Measurements from ENCODE around the gene CIAO3.

CIAO3 gene

DNA sequence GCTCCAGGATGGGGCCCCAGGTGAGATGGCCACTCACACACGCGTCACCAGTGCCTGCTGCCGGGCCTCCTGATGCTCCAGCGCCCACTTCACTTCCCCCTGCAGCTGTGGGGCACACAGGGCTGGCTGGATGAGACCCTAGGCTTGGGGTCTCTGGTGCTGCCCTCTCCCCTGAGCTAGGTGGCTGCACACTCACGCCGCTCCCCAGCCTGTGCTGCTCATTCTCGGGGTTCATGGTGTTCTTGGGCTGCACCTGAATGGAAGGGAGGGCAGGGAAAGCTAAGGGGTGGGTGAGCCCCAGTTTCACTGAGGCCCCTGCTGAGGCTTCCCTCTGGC is 15.8 kb downstream of the CIAO3 start:
- no peak for FAIRE-seq
- no peak for DNase-seq (ENCODE audit: insufficient read length, low spot score)

DNA sequence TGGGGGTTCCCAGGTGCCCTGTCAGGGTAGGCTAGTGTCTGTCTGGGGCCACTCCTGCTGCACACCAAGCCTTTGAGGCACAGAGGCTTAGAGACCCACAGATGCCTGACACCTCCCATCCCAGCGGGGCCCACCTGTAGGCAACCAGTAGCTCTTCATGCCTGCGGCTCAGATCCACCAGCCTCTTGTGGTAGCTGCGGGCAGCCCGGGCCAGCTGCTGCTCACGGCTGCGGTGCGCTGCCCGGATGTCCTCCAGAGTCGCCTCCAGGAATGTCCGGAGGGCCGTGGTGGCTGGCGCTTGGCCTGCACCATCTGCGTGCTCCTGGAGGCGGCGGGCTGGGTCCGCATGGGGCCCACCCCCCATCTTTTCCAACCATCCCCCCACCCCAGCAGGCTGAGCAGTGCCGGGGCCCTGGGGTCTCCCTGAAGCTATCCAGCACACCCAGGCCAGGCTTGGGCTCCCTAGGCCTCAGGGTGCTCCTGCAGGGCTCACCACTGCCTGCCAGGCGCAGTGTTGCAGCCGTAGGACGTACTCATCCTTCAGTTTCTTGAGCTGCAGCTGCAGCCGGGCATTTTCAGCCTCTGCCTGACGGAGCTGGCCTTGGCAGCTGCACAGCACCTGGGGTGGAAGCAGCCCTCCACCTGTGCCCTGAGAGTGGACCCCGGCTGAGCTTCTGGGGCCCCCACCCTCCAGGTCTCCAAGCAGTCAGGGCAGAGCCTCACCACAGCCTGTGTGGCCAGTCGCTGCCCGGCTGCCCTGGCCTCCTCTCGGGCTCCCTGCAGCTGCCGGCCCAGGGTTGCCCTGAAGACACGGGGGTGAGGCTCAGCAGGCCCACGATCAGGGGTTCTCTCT is 16.4 kb downstream of the CIAO3 start:
- FAIRE-seq, result no peak
- no peak for DNase-seq (ENCODE audit: insufficient read length, low spot score)

DNA sequence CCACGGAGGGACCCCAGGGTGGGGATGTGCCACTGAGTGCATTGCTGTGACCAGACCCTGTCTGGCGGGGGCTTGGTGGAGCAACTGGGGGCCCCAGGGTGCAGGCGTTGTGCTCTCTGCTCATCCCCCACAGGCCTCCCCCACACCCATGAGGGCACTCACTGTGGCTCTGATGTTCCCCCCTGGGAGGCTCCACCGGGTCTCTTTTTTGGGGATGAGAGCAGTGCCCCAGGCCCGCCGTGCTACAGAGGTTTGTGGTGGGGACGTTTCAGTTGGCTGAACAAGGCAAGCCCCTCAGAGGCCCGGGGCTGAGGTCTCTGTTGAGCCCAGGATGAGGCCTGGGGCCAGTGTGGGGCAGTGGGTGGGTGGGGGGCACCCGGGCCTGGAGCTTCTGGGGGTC is 17.1 kb downstream of the CIAO3 start:
- FAIRE-seq, result no peak
- DNase-seq (ENCODE audit: insufficient read length, low spot score), result no peak

DNA sequence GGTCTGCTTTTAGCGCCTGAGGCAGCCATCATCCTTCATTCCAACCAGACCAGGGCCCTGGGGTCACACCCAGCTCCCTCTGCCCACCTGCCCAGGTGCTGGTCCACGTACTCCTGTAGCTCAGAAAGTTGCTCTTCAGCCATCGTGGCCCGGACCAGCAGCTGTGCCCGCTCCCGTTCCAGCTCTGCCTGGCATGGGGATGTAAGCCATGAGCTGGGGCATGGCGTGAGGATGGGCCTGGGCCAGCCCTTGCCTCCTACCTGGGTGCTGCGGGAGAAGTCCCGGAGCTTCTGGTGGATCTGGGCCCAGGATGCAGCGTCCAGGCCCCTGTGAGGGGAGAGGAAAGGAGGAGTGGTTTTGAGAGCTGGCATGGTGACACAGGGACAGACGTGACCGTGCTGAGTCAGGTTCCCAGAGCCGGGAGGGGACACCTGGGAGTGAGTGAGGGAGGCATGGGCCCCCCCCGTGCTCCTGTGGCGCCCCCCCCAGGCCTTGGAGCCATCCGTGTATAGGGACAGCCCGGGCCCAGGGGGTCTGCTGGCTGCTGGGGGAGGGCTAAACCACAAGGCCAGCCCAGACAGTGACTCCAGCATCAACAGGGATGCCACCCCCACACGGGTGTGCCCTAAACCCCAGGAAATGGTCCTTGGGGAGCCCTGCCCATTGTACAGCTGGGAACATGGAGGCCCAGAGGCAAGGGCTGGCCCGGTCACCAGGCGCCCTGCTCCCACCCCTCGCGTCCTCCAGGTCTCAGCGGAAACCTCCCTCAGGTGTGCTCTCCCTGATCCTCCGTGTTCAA is 17.8 kb downstream of the CIAO3 start:
- FAIRE-seq (no peak), DNase-seq (ENCODE audit: insufficient read length, low spot score) (no peak)

DNA sequence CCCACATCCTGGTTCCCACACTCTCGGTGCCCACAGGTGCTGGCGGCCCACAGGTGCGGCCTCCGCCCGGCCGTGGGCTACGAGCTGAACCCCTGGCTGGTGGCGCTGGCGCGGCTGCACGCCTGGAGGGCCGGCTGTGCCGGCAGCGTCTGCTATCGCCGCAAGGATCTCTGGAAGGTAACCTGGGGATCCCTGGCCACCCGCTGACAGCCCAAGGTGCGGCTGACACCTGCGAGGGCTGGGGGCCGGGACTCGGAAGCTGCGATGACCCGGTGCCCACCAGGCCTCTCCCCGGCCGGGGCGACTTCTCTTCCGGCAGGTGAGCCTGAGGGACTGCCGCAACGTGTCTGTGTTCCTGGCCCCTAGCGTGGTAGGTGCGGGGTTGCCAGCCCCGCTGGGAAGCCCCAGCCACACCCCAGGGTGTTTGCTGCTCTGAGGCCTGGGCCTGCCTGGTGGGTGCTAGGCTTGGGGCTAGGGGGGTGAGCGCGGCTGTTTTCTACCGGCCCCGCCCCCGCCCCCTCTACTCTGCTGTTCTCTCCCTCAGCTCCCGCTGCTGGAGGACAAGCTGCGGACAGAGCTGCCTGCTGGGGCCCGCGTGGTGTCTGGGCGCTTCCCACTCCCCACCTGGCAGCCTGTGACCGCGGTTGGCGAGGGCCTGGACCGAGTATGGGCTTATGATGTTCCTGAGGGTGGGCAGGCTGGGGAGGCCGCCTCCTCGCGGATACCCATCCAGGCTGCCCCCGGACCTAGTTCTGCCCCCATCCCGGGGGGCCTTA is 18.8 kb downstream of the CIAO3 start:
- no peak for DNase-seq (ENCODE audit: insufficient read length, low spot score)
- FAIRE-seq, result no peak

DNA sequence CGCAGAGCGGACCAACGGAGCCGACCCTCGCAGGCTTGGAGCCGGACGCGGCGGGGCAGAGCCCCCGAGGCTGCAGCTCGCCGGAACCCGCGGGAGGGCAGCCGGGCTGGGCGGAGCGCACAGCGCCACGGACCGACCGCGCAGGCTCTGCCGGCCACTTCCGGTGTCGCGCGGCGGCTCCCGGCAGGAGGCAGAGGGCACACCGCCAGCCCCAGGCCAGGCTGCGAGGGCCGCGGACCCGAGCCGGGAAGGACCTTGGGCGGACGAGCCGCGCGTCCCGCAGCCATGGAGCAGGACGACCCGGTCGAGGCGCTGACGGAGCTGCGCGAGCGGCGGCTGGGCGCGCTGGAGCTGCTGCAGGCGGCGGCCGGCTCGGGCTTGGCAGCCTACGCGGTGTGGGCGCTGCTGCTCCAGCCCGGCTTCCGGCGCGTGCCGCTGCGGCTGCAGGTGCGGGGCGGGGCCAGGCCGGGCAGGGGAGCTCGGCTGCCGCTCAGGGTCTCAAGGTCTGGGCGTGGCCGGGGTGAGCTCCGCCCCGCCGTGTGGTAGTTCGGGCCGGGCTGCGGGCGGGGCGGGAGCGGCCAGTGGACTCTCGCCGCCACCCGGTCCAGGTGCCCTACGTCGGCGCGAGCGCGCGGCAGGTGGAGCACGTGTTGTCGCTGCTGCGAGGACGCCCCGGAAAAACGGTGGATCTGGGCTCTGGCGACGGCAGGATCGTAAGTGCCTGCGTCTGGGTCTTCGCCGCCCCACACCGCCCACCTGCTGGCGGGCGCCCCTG is 19.6 kb downstream of the CIAO3 start, which contains the start of gene ANTKMT:
Gene ANTKMT (plus strand): TSS at position 157 of the 775 bp plus-strand sequence. CDS start 129 bp downstream, at position 286.
- DNase-seq (ENCODE audit: insufficient read length, low spot score) (peak; percentile 82), FAIRE-seq (peak; percentile 95)

DNA sequence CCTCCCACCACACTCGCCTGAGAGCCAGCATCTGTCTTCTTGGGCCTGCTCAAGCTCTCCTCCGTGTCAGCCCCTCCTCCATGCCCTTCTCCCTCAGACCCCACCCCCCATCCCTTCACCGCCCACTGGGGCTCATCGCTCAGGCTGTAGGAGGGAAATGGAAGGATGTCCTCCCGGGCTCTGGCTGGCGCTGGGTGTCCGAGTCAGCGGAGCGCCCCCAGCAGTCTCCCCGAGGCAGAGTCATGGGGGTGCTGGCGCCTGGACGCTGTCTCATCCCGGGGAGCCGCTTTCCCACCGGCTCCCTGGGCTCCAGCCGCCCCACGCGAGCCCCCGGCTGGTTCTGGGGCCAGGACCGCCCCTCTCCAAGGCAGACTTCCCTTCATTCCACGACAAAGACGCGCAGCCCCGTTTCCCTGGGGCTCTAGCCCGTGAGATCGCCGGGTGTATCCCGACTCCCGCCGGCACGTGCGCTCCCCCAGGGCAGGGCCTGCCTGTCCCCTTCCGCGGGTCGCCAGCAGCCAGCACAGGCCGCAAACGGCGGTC is 20.3 kb downstream of the CIAO3 start:
- FAIRE-seq (peak; percentile 80), DNase-seq (ENCODE audit: insufficient read length, low spot score) (peak; percentile 66)

DNA sequence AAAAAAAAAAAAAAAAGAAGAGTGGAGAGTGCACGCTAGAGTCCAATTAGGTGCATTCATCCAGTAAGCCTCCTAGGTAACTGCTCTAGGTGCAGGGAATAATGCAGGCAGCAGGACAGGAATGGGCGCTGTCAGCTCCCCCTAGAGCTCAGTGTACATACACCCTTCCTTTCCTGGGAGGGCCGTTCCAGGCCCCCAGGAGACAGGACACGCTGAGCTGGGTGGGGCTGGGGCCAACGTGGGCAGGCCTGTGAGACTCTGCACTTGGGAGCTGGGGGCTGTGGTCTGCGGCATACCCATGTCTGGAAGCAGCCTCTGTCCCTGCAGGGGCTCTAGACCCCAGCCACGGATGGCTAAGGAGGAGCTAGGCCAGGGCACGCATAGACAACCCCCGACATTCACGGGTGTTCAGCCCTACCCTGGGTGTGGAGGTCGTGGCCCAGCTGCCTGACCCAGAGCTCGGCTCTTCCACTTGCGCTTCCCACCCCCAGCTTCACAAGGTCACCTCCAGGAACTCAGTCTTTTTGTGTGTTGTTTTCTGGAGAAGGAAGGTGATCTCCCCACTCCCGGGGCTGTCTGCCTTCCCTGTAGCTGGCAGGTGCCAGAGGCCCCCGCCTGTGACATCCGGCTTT is 20.9 kb downstream of the CIAO3 start:
- FAIRE-seq (peak; percentile 75), DNase-seq (ENCODE audit: insufficient read length, low spot score) (no peak)

DNA sequence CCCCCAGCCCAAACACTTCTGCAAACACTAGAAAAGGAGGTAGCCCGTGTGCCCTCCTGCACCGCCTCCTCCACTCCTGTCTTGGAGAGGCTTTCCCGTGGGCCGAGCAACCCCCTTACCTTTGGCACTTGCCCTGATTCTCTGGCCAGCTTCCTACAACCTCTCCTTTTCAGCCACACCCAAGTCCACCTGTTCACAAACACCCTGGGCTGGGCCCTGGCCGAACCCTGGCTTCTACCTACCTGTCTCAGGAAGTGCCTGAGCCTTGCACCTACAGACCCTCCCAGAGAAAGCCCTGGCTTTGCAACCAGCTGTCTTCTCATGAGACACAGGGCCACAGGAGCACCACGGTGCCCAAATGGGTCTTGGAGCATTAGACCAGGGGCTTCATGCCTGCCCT is 21.9 kb downstream of the CIAO3 start:
- no peak for FAIRE-seq

DNA sequence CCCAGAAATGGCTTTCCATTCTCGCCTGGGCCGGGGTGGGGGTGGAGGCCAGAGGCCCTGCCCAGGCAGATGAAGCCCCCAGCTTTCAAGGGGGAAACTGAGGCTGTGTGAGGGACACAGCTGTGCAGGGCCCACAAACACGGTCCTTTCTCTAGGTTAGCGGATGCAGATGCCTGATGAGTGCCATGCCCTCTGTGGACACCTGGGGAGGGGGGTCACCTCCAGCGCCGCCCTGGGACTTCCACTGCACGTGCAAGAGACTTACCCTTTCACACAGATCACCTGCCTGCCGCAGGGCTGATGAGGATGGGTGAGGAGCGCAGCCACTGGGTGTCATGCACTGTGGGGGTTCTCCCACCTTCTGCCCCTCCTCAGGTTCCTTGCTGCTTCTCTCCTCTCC is 22.4 kb downstream of the CIAO3 start:
- no peak for FAIRE-seq
- no peak for DNase-seq (ENCODE audit: insufficient read length, low spot score)

More for the DNA sequence above, 21.9 kb downstream of the CIAO3 start:
- no peak for DNase-seq (ENCODE audit: insufficient read length, low spot score)

DNA sequence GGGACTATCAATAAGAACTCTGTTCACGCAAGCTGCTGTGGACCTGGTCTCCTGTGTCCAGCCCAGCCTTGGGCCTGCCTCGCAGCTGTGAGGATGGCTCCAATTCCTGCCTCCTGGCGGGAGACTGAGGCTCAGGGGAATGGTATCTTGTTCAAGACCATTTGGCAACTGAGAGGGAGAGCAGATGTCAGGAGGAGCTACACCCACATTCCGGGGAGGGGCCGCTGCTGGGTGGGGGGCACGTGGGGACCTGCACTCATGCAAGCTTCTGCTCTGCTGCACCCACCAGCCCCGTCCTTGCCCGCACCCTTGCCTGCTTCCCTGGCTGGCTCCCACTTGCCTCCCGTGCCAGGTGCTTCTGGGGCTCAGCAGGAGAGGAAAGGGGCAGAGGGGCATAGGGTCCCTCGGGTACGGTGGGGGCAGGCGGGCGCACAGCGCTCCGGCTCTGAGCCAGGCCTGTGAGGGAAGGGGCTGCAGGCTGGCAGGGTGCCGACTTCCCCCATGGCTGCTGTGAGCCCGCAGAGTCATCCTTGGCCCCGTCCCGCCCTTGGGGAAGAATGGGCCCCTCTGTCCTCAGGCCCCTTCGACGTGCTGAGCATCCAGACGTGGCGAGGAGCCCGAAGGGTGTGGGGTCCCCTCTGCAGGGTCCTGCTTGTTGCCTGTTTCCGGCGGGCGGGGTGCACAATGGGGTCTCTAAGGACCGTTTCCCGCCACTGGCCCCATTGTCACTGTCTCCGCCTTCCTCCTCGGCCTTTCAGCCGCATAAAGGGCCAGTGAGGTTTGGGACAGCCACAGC is 23.1 kb downstream of the CIAO3 start:
- no peak for DNase-seq (ENCODE audit: insufficient read length, low spot score)
- FAIRE-seq, result no peak

DNA sequence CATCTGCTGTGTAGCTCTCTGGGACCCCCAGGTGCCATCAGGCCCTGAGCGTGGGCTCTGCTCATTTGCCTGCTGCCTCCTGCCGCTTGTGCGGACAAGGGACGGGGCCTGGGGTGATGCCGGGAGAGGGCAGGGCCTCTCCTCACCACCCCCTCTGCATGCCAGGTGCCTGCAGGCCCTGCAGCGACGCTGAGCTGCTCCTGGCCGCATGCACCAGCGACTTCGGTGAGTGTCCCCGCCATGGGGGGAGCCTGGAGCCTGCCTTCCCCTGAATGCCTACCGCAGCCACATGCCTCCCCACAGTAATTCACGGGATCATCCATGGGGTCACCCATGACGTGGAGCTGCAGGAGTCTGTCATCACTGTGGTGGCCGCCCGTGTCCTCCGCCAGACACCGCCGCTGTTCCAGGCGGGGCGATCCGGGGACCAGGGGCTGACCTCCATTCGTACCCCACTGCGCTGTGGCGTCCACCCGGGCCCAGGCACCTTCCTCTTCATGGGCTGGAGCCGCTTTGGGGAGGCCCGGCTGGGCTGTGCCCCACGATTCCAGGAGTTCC is 23.9 kb downstream of the CIAO3 start:
- FAIRE-seq (no peak), DNase-seq (ENCODE audit: insufficient read length, low spot score) (no peak)

DNA sequence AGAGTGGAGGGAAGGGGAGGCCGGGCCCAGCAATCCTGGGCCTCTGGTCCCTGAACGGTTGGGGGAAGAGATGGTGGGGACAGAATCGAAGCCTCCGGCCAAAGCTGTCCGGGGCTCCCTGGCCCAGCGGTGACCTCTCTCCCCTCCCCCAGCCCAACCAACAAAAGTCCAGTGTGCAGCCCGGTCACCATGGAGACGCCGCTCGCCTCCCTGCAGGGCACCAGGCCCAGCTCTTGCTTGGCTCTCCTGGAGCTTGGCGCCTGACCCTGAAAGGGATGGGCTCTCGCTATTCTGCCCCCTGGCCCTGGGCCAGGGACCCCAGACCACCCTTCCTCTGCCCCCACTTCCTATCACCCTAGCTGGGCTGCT is 24.6 kb downstream of the CIAO3 start:
- FAIRE-seq (no peak), DNase-seq (ENCODE audit: insufficient read length, low spot score) (no peak)

DNA sequence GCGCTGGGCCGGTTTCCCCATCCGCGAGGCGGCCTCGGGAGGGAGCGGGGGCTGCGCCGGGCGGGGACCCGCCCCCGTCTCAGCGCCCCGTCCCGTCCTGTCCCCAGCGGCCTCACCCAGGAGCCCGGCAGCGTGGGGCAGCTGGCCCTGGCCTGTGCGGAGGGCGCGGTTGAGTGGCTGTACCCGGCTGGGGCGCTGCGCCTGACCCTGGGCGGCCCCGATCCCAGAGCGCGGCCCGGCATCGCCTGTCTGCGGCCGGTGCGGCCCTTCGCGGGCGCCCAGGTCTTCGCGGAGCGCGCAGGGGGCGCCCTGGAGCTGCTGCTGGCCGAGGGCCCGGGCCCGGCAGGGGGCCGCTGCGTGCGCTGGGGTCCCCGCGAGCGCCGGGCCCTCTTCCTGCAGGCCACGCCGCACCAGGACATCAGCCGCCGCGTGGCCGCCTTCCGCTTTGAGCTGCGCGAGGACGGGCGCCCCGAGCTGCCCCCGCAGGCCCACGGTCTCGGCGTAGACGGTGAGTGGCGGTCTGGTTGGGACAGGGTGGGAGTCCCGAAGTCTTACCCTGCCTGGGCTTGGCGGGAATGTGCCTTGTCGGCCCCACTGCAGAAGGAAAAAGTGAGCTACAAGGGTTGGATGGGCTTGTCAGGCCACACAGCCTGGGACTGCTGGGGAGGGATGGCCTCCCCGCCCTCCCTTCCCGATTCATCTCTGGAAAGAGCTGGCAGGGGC is 25.2 kb downstream of the CIAO3 start:
- FAIRE-seq (no peak), DNase-seq (ENCODE audit: insufficient read length, low spot score) (no peak)

DNA sequence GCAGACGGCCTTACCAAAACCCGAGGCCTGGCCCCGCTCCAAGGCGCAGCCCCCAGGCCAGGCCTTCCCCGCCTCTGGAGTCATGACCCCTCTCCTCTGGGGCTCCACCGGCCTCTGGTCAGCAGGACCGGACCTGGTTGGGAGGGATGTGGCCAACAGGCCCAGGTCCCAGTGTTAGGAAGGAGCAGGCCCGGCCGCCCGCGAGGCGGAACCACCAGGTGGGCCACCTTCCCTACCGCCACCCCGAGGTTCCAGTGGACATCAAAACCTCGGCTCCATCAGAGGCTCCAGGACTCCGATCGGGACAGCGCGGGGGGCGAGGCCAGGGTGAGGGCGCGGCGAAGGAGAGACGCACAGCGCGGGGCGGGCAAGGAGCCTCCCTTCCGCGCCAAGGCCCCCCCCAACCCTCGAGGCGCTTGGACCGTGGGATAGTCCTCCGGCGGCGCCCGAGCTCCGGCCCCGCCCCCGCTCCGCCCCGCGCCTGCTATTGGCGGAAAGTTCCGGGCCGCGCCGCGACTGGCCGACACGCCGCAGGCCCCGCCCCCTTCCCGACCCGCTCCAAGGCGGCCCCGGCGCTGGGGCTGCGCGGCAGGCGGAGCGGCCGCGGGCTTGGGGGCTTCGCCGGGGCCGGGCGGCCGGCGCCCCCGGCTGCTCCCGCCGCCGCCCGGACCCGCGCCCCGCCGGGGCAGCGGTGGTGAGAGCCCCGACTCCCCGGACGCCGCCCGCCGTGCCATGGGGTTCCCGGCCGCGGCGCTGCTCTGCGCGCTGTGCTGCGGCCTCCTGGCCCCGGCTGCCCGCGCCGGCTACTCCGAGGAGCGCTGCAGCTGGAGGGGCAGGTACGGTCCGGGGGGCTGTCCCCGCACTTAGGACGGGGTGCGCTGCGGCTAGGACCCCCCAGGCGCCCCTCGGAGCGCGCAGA is 26.0 kb downstream of the CIAO3 start, which contains the start of gene METRN:
Gene METRN (plus strand): TSS at position 561 of the 919 bp plus-strand sequence. CDS start 172 bp downstream, at position 733.
- peak; percentile 87 for FAIRE-seq
- DNase-seq (ENCODE audit: insufficient read length, low spot score), result peak; percentile 84

DNA sequence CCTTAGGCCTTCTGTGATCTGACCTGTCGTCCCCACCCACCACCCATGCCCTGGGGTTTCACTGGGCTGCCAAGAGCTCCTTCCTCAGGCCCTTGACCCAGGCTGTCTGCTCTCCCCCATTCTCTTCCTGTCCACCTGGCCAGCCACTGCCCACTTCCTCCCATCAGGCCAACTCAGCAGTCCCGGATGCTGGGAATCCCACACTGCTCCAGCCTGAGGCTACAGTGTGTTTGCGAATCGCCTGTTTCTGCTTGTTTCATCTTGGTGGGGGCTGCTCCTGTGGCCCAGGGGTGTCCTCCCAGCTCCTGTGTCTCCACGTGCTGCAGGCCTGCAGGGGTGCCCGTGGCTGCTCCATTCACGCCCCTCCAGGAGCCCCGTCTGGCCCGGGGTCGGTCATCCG is 26.7 kb downstream of the CIAO3 start:
- DNase-seq (ENCODE audit: insufficient read length, low spot score) (no peak), FAIRE-seq (peak; percentile 77)

All from HTR-8/SVneo (cell line).